ENCODE data around the gene ENPP6. TPM values are rescaled to one million over a fixed set of nuclear protein-coding genes. Genes with fewer than 3 reads are reported as not detected.

The ENPP6 gene
- total RNA-seq, 1 experiment from 2014 or later = not detected

GRCh38 chr4:184189966-184190365 is 27.7 kb downstream of the ENPP6 start:
- Histone ChIP-seq H3K27me3 (replicated peaks; ENCODE audit: insufficient read depth, low read depth, low read length, poor library complexity) (no peaks in the 10 kb centered on the region), H3K4me3 (ENCODE audit: low read depth, low read length, poor library complexity, severe bottlenecking) (no peak overlapping the region), H3K27ac (ENCODE audit: low read depth, low read length, poor library complexity, severe bottlenecking) (no peak overlapping the region), H3K36me3 (ENCODE audit: insufficient read depth, low read length, poor library complexity, severe bottlenecking) (no peaks in the 10 kb centered on the region), H3K9me3 (ENCODE audit: low read depth, low read length, poor library complexity, severe bottlenecking) (no peaks in the 10 kb centered on the region), H3K4me1 (ENCODE audit: insufficient read depth, low read length, poor library complexity, severe bottlenecking) (no peaks in the 10 kb centered on the region)
- no peak for DNase-seq (ENCODE audit: low spot score)
- TF ChIP-seq, protein P1, sequence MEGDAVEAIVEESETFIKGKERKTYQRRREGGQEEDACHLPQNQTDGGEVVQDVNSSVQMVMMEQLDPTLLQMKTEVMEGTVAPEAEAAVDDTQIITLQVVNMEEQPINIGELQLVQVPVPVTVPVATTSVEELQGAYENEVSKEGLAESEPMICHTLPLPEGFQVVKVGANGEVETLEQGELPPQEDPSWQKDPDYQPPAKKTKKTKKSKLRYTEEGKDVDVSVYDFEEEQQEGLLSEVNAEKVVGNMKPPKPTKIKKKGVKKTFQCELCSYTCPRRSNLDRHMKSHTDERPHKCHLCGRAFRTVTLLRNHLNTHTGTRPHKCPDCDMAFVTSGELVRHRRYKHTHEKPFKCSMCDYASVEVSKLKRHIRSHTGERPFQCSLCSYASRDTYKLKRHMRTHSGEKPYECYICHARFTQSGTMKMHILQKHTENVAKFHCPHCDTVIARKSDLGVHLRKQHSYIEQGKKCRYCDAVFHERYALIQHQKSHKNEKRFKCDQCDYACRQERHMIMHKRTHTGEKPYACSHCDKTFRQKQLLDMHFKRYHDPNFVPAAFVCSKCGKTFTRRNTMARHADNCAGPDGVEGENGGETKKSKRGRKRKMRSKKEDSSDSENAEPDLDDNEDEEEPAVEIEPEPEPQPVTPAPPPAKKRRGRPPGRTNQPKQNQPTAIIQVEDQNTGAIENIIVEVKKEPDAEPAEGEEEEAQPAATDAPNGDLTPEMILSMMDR (conservative IDR thresholded peaks at IDR 0.05; ENCODE audit: low read depth, low read length) = no peak
- TF ChIP-seq EZH2 (IDR thresholded peaks at IDR 0.05; ENCODE audit: borderline replicate concordance, low read depth, low read length, poor library complexity, severe bottlenecking) = no peak
- intact Hi-C loops (cut with micrococcal nuclease; ENCODE audit: unreplicated experiment) = no loop called here
- POLR2A ChIA-PET (ENCODE audit: low non-redundant PET) = no interaction called here
- CTCF ChIA-PET = no interaction called here
- no TSS peak for BruUV-seq (replicated peaks)

DNA sequence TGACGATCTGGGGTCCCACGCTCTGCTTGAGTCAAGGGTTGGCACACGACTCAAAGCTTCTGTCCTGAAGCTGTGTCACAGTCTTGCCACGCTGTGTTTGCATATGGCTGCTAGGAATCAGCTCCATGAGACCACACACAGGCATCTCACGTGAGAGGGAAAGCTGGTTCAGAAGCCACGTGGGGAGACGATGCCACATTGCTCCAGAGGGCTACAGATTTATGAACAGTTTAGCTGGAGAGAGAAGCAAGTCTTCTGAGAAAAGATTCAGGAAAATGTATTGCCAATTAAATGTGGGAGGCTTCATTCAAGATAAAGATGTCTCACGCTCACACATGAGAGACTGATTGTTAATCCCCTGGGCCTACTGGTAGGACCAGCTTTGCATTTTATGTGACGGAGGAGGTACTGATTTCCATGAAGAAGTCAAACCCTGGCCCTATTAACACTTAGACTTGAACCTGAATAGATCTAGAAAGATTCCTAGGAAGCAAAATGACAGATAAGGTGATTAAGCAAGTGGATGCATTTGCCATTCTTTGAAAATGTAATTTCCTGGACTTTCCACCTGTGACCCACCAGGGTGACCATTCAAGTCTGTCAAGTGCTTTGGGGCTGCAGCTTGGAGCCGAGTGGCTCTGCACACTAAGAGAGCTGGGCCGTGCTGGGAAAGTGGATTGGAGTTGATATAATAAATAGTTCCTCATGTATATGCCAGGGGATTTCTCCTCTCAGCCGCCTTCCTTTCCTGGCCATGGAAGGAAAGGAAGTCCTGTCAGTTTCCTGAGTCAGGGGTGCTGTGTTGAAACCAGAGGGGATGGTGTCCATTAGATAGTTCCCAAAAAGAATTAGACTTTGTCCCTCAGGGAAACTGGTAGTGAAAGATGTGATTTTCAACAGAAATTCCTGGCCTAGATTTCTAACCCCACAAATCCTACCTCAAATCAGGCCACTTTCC is 29.0 kb downstream of the ENPP6 start:
- H3K27ac ChIP-seq (ENCODE audit: low read depth, low read length, poor library complexity, severe bottlenecking) = no peak overlapping the region
- no peak overlapping the region for H3K4me3 ChIP-seq (ENCODE audit: low read depth, low read length, poor library complexity, severe bottlenecking)
- no peaks in the 10 kb centered on the region for H3K36me3 ChIP-seq (ENCODE audit: insufficient read depth, low read length, poor library complexity, severe bottlenecking)
- H3K9me3 ChIP-seq (ENCODE audit: low read depth, low read length, poor library complexity, severe bottlenecking) = no peaks in the 10 kb centered on the region
- ChIA-PET POLR2A (ENCODE audit: low non-redundant PET) (interaction anchor here (0.6 to 0.7 kb wide), 2 partner anchors 35 to 182 kb away, joined by 3 to 4 read pairs; no protein-coding TSS in a partner anchor), CTCF (no interaction called here)
- intact Hi-C loops (cut with micrococcal nuclease; ENCODE audit: unreplicated experiment) = no loop called here
- no peak for DNase-seq (ENCODE audit: low spot score)
- no peak for TF ChIP-seq EZH2 (IDR thresholded peaks at IDR 0.05; ENCODE audit: borderline replicate concordance, low read depth, low read length, poor library complexity, severe bottlenecking)
- TF ChIP-seq, protein P1 (conservative IDR thresholded peaks at IDR 0.05; ENCODE audit: low read depth, low read length) = no peak
- H3K4me1 ChIP-seq (ENCODE audit: insufficient read depth, low read length, poor library complexity, severe bottlenecking) = no peaks in the 10 kb centered on the region
- H3K27me3 ChIP-seq (replicated peaks; ENCODE audit: insufficient read depth, low read depth, low read length, poor library complexity) = no peaks in the 10 kb centered on the region
- no TSS peak for BruUV-seq (replicated peaks)

GRCh38 chr4:184177271-184177670 is 40.4 kb downstream of the ENPP6 start:
- Histone ChIP-seq H3K27ac (ENCODE audit: low read depth, low read length, poor library complexity, severe bottlenecking) (no peak overlapping the region), H3K9me3 (ENCODE audit: low read depth, low read length, poor library complexity, severe bottlenecking) (no peaks in the 10 kb centered on the region), H3K27me3 (replicated peaks; ENCODE audit: insufficient read depth, low read depth, low read length, poor library complexity) (no peaks in the 10 kb centered on the region), H3K36me3 (ENCODE audit: insufficient read depth, low read length, poor library complexity, severe bottlenecking) (no peaks in the 10 kb centered on the region), H3K4me3 (ENCODE audit: low read depth, low read length, poor library complexity, severe bottlenecking) (no peak overlapping the region), H3K4me1 (ENCODE audit: insufficient read depth, low read length, poor library complexity, severe bottlenecking) (no peaks in the 10 kb centered on the region)
- no peak for DNase-seq (ENCODE audit: low spot score)
- TF ChIP-seq, protein P1 (conservative IDR thresholded peaks at IDR 0.05; ENCODE audit: low read depth, low read length) = no peak
- TF ChIP-seq EZH2 (IDR thresholded peaks at IDR 0.05; ENCODE audit: borderline replicate concordance, low read depth, low read length, poor library complexity, severe bottlenecking) = no peak
- intact Hi-C loops (cut with micrococcal nuclease; ENCODE audit: unreplicated experiment) = no loop called here
- POLR2A ChIA-PET (ENCODE audit: low non-redundant PET) = no interaction called here
- no TSS peak for BruUV-seq (replicated peaks)
- CTCF ChIA-PET = no interaction called here
